ENCODE results near the gene ZBTB7B. TPM values are rescaled to one million over a fixed set of nuclear protein-coding genes. Genes with fewer than 3 reads are reported as not detected.

Gene ZBTB7B
- total and polyA plus RNA-seq, 9 of the 15 experiments (the other 6 are each of a cell fraction or from before 2014, with no cell fraction given): 0.04 to 46.5 (median 15.2) TPM

- no peak for TF ChIP-seq ELK3 (CRISPR knock-in tag; IDR thresholded peaks at IDR 0.05)
- TF ChIP-seq ZNF311 (CRISPR knock-in tag; IDR thresholded peaks at IDR 0.05): no peak
These were observed 40.7 kb downstream of the ZBTB7B start (continued) for GRCh38 chr1:155043301-155043702.

- POLR2A ChIA-PET: interaction anchor here (0.6 to 2.1 kb wide), 5 partner anchors 16 to 495 kb away, joined by 3 to 5 read pairs (median 3); no protein-coding TSS in a partner anchor
- no peak overlapping the region for H3K9ac ChIP-seq (ENCODE audit: insufficient read depth in 1 of 2, low read depth in 2 of 2, low read length in 2 of 2)
- TF ChIP-seq KLF6 (CRISPR knock-in tag; IDR thresholded peaks at IDR 0.05; ENCODE audit: borderline replicate concordance): no peak
- no peak for TF ChIP-seq ILF3 (IDR thresholded peaks at IDR 0.05; ENCODE audit: borderline replicate concordance)
- no peak for TF ChIP-seq ZNF217 (CRISPR knock-in tag; IDR thresholded peaks at IDR 0.05)
- TF ChIP-seq RERE (CRISPR knock-in tag; IDR thresholded peaks at IDR 0.05; ENCODE audit: borderline replicate concordance): no peak
- TF ChIP-seq SMARCA5 (IDR thresholded peaks at IDR 0.05): no peak
- TF ChIP-seq CCNT2 (IDR thresholded peaks at IDR 0.05; ENCODE audit: borderline replicate concordance, extremely low read depth, insufficient read length, low read depth, low read length): no peak
- TF ChIP-seq MLLT1 (IDR thresholded peaks at IDR 0.05): no peak
These were observed 41.2 kb downstream of the ZBTB7B start for GRCh38 chr1:155043793-155044192.

More at GRCh38 chr1:155043793-155044192, 41.2 kb downstream of the ZBTB7B start:
- Histone ChIP-seq H2AFZ (ENCODE audit: low read depth, low read length) (no peak overlapping the region), H3K9me3 (replicated peaks; ENCODE audit: control insufficient read depth, insufficient read depth, low read depth, low read length) (no peaks in the 10 kb centered on the region), H3K27ac (ENCODE audit: extremely low read depth, low read depth, low read length) (no peak overlapping the region), H3K9me1 (ENCODE audit: control insufficient read depth, insufficient read depth, low read length) (peaks cover 4% of the 10 kb centered on the region), H3K79me2 (ENCODE audit: control insufficient read depth, insufficient read depth, low read length) (no peaks in the 10 kb centered on the region), H3K27me3 (ENCODE audit: control insufficient read depth in 2 of 2, insufficient read depth in 2 of 2, low read length in 2 of 2) (no peaks in the 10 kb centered on the region; a peak in 1 of 5 replicates), H3K36me3 (ENCODE audit: control insufficient read depth, insufficient read depth, low read length) (no peaks in the 10 kb centered on the region), H3K4me2 (ENCODE audit: insufficient read depth, low read length) (no peak overlapping the region), H3K4me3 (no peak overlapping the region), H3K4me1 (replicated peaks in 1 of 2; ENCODE audit: control insufficient read depth in 2 of 2, insufficient read depth in 2 of 2, low read length in 2 of 2) (peaks cover 9 to 27% of the 10 kb centered on the region in 2 experiments; a peak in 4 of 5 replicates), H4K20me1 (replicated peaks; ENCODE audit: control insufficient read depth, insufficient read depth, low read length) (peaks cover 6% of the 10 kb centered on the region; the same call in 1 of the 2 replicates)
- DNase-seq (ENCODE audit: extremely low read depth in 1 of 4, low spot score in 3 of 4) (no peak), ATAC-seq (no peak), FAIRE-seq (no peak)
- intact Hi-C loops (cut with micrococcal nuclease) (no loop called here), in situ Hi-C loops (cut with MboI) (no loop called here)
- 54% methylated on average over 3 of the region's 3 CpGs for WGBS (ENCODE audit: insufficient coverage, low coverage, missing lambda C conversion rate)
- CTCF ChIA-PET (ENCODE audit: low intra/inter-chr PET ratio): no interaction called here
- no TSS peak for BruUV-seq (replicated peaks)

All from K562 (cell line).